ENCODE data around the gene SUFU.

DNA sequence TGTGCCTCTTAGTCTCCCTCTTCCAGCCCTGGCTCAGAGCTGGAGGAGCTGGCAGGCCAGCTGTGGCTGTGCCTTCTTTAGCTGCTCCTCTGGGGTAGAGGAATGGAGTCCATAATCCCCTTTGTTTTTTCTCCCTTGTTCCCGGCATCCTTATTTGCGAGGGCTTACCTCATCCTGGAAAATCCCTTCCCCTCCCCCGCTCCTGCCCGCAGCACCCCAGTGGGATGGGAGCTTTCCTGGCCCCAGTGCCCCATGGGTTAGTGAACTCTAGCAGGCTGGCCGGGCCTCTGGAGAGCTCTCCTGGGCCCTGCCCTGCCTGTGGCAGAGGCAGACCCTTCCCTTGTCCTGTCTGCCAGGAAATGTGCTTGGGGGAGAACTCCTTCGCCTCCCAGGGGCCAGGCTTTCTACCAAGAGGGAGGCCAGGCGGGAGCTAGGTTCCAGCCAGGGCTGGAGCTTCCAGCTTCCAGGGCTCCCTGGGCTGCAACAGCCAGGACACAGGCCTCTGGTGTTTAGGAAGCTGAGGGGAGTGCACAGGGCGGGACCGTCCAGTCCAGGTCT lies 124.0 kb downstream of the SUFU start:
- TF ChIP-seq, protein P1, sequence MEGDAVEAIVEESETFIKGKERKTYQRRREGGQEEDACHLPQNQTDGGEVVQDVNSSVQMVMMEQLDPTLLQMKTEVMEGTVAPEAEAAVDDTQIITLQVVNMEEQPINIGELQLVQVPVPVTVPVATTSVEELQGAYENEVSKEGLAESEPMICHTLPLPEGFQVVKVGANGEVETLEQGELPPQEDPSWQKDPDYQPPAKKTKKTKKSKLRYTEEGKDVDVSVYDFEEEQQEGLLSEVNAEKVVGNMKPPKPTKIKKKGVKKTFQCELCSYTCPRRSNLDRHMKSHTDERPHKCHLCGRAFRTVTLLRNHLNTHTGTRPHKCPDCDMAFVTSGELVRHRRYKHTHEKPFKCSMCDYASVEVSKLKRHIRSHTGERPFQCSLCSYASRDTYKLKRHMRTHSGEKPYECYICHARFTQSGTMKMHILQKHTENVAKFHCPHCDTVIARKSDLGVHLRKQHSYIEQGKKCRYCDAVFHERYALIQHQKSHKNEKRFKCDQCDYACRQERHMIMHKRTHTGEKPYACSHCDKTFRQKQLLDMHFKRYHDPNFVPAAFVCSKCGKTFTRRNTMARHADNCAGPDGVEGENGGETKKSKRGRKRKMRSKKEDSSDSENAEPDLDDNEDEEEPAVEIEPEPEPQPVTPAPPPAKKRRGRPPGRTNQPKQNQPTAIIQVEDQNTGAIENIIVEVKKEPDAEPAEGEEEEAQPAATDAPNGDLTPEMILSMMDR (IDR thresholded peaks at IDR 0.05) = no peak
- no peak for TF ChIP-seq POLR2A (IDR thresholded peaks at IDR 0.05)

Measured in gastroesophageal sphincter (tissue), 3 donors.